OCI-LY7 (cell line): ENCODE measurements around the gene LRP5.

Source experiments
- CTCF ChIP-seq: fragments of 200-600 bp; sonication (generic); conservative IDR thresholded peaks from 2 replicates; pipeline ENCODE4 v1.5.1; 2014; ENCODE audit warnings: mild to moderate bottlenecking, antibody characterized with exemption, low read length, moderate library complexity, mixed read lengths
- EZH2phosphoT487 ChIP-seq: fragments of 200-600 bp; sonication (generic); IDR thresholded peaks from 2 replicates; pipeline ENCODE4 v1.6.1; 2018; ENCODE audit warnings: low read depth, borderline replicate concordance, mild to moderate bottlenecking, mixed run types, antibody characterized with exemption, low read length, moderate library complexity, mixed read lengths

GRCh38 chr11:68312117-68312779 lies at the start of gene LRP5:
- no peak for TF ChIP-seq CTCF
- TF ChIP-seq EZH2phosphoT487 = no peak
